Skeletal muscle satellite cell (primary cell): ENCODE measurements around the gene DNMT1.

Experiments
- H3K27me3 ChIP-seq: 2 replicates; pipeline ENCODE4 v1.7.0; 2013; ENCODE audit warnings: low read length; ENCODE audit not compliant: control insufficient read depth, insufficient read depth
- H3K36me3 ChIP-seq: 2 replicates; pipeline ENCODE4 v1.7.0; 2013; ENCODE audit warnings: mild to moderate bottlenecking, control low read depth, low read length; ENCODE audit not compliant: insufficient read depth
- H3K4me1 ChIP-seq: 2 replicates; pipeline ENCODE4 v1.7.0; 2013; ENCODE audit warnings: low read length; ENCODE audit not compliant: control insufficient read depth, insufficient read depth
- H3K4me2 ChIP-seq: 2 replicates; pipeline ENCODE4 v1.7.0; 2013; ENCODE audit warnings: mild to moderate bottlenecking, low read length
- H3K4me3 ChIP-seq: 2 replicates; pipeline ENCODE4 v1.7.0; 2013; ENCODE audit warnings: low read length
- H3K9ac ChIP-seq: 2 replicates; pipeline ENCODE4 v1.7.0; 2013; ENCODE audit warnings: mild to moderate bottlenecking, low read depth, low read length, moderate library complexity
- H3K9me3 ChIP-seq: replicated peaks from 2 replicates; pipeline ENCODE4 v1.7.0; 2013; ENCODE audit warnings: mild to moderate bottlenecking, control low read depth, low read length

Gene DNMT1

DNA sequence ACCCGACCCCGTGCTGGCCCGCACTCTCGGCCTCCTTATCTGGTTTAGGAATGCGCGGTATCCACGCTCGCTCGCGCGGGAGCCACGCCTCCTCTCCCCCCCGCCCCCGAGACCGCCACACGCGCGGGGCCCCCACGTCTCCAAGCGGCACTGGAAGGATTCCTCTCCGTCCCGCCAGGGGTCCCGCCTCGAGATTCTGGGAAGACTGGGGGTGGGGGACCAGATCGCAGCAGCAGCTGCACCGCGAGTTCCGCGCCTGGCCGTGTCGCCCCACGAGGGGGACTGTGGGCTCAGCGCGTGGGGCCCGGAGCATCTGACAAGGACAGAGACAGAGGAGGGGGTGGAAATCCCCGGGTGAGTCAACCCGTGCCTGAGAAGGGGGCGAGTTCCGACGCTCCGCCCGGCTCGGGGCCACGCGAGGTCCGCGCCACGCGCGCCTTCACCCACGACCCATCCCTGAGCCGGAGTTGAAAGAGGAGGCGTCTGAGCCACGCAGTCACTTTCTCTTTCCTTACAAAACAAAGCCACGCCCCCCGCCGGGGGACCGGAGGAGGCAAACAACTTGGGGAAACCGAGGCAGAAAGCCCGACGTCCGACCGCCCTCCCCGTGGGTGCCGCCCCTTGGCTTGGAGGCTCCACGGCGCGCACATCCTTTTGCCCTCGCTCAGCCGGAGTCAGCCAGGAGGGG is 35.6 kb upstream of the DNMT1 start:
- peak overlapping the region; percentile 89 for H3K9ac ChIP-seq
- peak overlapping the region; percentile 87 for H3K4me3 ChIP-seq
- H3K36me3 ChIP-seq, result no peaks in the 10 kb centered on the region
- no peaks in the 10 kb centered on the region for H3K9me3 ChIP-seq
- peaks cover 19% of the 10 kb centered on the region for H3K4me1 ChIP-seq
- peak overlapping the region; percentile 99 for H3K4me2 ChIP-seq
- no peaks in the 10 kb centered on the region for H3K27me3 ChIP-seq

- Histone ChIP-seq H3K27me3 (no peaks in the 10 kb centered on the region), H3K4me2 (no peak overlapping the region), H3K9ac (no peak overlapping the region), H3K4me1 (peaks cover 19% of the 10 kb centered on the region), H3K36me3 (no peaks in the 10 kb centered on the region), H3K9me3 (no peaks in the 10 kb centered on the region), H3K4me3 (no peak overlapping the region)
These were observed 34.2 kb upstream of the DNMT1 start for GRCh38 chr19:10228920-10229319.

DNA sequence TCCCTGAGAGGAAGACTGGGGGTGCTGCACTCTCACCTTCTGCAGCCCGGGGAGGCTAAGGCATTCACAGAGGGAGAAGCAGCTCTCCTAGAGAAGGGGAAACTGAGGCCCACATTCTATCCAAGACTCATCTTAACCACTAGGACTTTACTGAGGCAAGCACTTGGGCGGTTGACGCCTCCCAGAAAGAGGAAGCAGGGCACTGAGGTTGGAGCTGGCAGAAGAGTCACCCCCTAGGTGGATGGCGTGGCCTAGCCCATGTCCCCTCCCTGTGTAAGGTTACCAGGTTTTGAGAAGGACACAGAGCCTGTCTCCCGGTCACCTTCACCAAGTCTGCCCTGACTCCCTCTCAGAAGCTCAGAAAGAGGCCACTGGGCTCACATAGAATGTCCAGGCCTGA is 33.6 kb upstream of the DNMT1 start:
- Histone ChIP-seq H3K9ac (no peak overlapping the region), H3K9me3 (no peaks in the 10 kb centered on the region), H3K27me3 (no peaks in the 10 kb centered on the region), H3K4me1 (peaks cover 19% of the 10 kb centered on the region), H3K4me3 (no peak overlapping the region), H3K36me3 (no peaks in the 10 kb centered on the region), H3K4me2 (no peak overlapping the region)

DNA sequence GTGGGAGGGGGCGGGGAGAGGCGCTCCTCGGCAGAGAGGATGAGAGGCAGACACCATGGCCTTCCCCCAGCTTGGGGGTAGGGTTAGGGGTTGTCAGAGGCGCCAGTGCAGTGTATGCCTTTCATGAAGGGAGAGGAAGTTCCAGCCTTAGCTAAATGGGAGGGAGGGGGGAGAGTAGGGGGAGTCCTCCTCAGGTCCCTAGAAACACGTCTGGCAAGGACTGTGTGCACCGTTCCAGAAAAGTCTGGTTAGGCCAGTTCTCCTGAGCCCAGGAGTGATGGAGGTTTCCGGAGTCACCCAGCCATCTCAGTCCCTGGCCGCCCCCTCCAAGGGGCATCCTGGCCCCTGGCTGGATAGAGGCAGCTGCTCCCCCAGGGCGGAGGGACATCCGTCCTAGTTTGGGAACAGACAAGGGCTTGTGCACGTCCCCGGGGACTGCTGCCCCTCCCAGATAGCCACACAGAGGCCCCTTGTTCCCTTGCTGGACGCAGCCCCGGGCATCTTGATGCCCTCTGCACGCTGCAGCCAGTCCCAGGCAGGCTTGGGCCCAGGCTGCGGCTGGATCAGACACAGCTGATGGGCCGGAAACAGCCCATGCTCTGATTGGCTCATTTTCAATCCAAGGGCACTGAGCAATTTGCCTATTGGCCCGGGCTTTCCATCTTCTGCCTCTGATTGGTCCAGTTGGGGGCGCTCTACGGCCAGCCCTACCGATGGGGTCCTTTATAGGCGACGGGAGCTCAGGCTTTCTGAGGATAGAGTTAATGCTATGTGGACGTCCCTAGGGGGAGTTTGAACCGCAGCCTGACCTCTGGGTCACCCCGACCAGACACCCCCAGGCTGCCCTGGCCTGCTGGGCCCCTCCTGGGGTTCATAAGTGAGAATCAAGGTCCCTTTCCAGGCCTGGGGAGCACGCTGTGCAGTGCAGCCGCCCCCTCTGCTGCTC is 32.5 kb upstream of the DNMT1 start:
- no peaks in the 10 kb centered on the region for H3K9me3 ChIP-seq
- H3K4me2 ChIP-seq, result no peak overlapping the region

GRCh38 chr19:10226376-10227025 is 31.7 kb upstream of the DNMT1 start:
- Histone ChIP-seq H3K9ac (no peak overlapping the region), H3K4me2 (peak overlapping the region; percentile 5), H3K27me3 (no peaks in the 10 kb centered on the region), H3K36me3 (no peaks in the 10 kb centered on the region), H3K4me1 (peaks cover 19% of the 10 kb centered on the region), H3K4me3 (no peak overlapping the region), H3K9me3 (no peaks in the 10 kb centered on the region)

More for the DNA sequence above, 32.5 kb upstream of the DNMT1 start:
- Histone ChIP-seq H3K4me3 (no peak overlapping the region), H3K4me1 (peaks cover 19% of the 10 kb centered on the region), H3K36me3 (no peaks in the 10 kb centered on the region), H3K9ac (no peak overlapping the region), H3K27me3 (no peaks in the 10 kb centered on the region)

DNA sequence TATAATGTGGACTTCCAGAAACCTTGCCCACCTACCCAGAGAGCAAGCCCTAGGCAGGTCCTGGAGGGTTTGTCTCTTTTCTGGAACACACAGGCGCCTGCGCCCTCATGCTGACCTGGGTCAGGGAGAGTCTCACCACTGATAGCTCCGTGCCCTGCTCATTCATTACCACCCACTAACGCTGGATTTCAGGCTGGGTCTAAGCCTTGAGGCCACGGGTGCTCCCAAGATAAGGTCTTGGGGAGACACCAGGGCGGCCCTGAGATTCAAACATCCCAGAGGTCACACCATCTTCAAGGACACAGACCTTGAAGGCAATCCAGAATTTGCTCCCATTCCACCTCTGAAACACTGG is 31.2 kb upstream of the DNMT1 start:
- H3K4me3 ChIP-seq, result no peak overlapping the region
- no peak overlapping the region for H3K9ac ChIP-seq
- peaks cover 19% of the 10 kb centered on the region for H3K4me1 ChIP-seq
- no peak overlapping the region for H3K4me2 ChIP-seq
- no peaks in the 10 kb centered on the region for H3K9me3 ChIP-seq
- no peaks in the 10 kb centered on the region for H3K36me3 ChIP-seq
- H3K27me3 ChIP-seq, result no peaks in the 10 kb centered on the region

GRCh38 chr19:10224337-10224736 is 29.6 kb upstream of the DNMT1 start:
- Histone ChIP-seq H3K4me3 (no peak overlapping the region), H3K9me3 (no peaks in the 10 kb centered on the region), H3K4me1 (peaks cover 12% of the 10 kb centered on the region), H3K27me3 (no peaks in the 10 kb centered on the region), H3K4me2 (no peak overlapping the region), H3K36me3 (no peaks in the 10 kb centered on the region), H3K9ac (no peak overlapping the region)

- Histone ChIP-seq H3K4me2 (no peak overlapping the region), H3K36me3 (no peaks in the 10 kb centered on the region), H3K9me3 (no peaks in the 10 kb centered on the region), H3K4me1 (peaks cover 12% of the 10 kb centered on the region), H3K9ac (no peak overlapping the region), H3K4me3 (no peak overlapping the region), H3K27me3 (no peaks in the 10 kb centered on the region)
These were observed 28.9 kb upstream of the DNMT1 start for GRCh38 chr19:10223488-10224213.

- Histone ChIP-seq H3K36me3 (no peaks in the 10 kb centered on the region), H3K4me2 (no peak overlapping the region), H3K4me3 (no peak overlapping the region), H3K9ac (no peak overlapping the region), H3K9me3 (no peaks in the 10 kb centered on the region), H3K4me1 (peaks cover 11% of the 10 kb centered on the region), H3K27me3 (no peaks in the 10 kb centered on the region)
These were observed 27.6 kb upstream of the DNMT1 start for GRCh38 chr19:10222201-10222890.

- H3K27me3 ChIP-seq, result no peaks in the 10 kb centered on the region
- no peaks in the 10 kb centered on the region for H3K4me1 ChIP-seq
- no peak overlapping the region for H3K9ac ChIP-seq
- no peak overlapping the region for H3K4me3 ChIP-seq
- no peak overlapping the region for H3K4me2 ChIP-seq
- H3K9me3 ChIP-seq, result no peaks in the 10 kb centered on the region
- H3K36me3 ChIP-seq, result no peaks in the 10 kb centered on the region
These were observed 25.9 kb upstream of the DNMT1 start for GRCh38 chr19:10220695-10221094.
